ENCODE data around the gene CADM3.

Gene CADM3

GRCh38 chr1:159161001-159161718 is 10.3 kb upstream of the CADM3 start:
- Histone ChIP-seq H3K4me2 (ENCODE audit: low read length) (peak overlapping the region; percentile 78), H3K27me3 (ENCODE audit: control insufficient read depth, insufficient read depth, low read length) (peaks cover 35% of the 10 kb centered on the region), H3K4me3 (ENCODE audit: low read length) (peak overlapping the region; percentile 46), H3K36me3 (ENCODE audit: insufficient read depth, low read length) (no peaks in the 10 kb centered on the region), H3K9me3 (replicated peaks; ENCODE audit: low read length) (no peaks in the 10 kb centered on the region), H3K9ac (ENCODE audit: low read depth, low read length) (peak overlapping the region; percentile 57), H3K4me1 (ENCODE audit: control insufficient read depth, insufficient read depth, low read length) (peaks cover 9% of the 10 kb centered on the region)

- no peaks in the 10 kb centered on the region for H3K36me3 ChIP-seq (ENCODE audit: insufficient read depth, low read length)
- no peaks in the 10 kb centered on the region for H3K9me3 ChIP-seq (replicated peaks; ENCODE audit: low read length)
- H3K9ac ChIP-seq (ENCODE audit: low read depth, low read length) = no peak overlapping the region
- peaks cover 9% of the 10 kb centered on the region for H3K4me1 ChIP-seq (ENCODE audit: control insufficient read depth, insufficient read depth, low read length)
- H3K4me2 ChIP-seq (ENCODE audit: low read length) = peak overlapping the region; percentile 78
- no peak overlapping the region for H3K4me3 ChIP-seq (ENCODE audit: low read length)
- H3K27me3 ChIP-seq (ENCODE audit: control insufficient read depth, insufficient read depth, low read length) = peaks cover 39% of the 10 kb centered on the region
Measured at GRCh38 chr1:159161719-159162026, 9.7 kb upstream of the CADM3 start.

- no peak overlapping the region for H3K4me2 ChIP-seq (ENCODE audit: low read length)
- peaks cover 41% of the 10 kb centered on the region for H3K27me3 ChIP-seq (ENCODE audit: control insufficient read depth, insufficient read depth, low read length)
- no peak overlapping the region for H3K9ac ChIP-seq (ENCODE audit: low read depth, low read length)
- no peaks in the 10 kb centered on the region for H3K36me3 ChIP-seq (ENCODE audit: insufficient read depth, low read length)
- H3K4me3 ChIP-seq (ENCODE audit: low read length) = no peak overlapping the region
- peaks cover 9% of the 10 kb centered on the region for H3K4me1 ChIP-seq (ENCODE audit: control insufficient read depth, insufficient read depth, low read length)
- no peaks in the 10 kb centered on the region for H3K9me3 ChIP-seq (replicated peaks; ENCODE audit: low read length)
Measured at GRCh38 chr1:159162516-159163265, 8.7 kb upstream of the CADM3 start.

DNA sequence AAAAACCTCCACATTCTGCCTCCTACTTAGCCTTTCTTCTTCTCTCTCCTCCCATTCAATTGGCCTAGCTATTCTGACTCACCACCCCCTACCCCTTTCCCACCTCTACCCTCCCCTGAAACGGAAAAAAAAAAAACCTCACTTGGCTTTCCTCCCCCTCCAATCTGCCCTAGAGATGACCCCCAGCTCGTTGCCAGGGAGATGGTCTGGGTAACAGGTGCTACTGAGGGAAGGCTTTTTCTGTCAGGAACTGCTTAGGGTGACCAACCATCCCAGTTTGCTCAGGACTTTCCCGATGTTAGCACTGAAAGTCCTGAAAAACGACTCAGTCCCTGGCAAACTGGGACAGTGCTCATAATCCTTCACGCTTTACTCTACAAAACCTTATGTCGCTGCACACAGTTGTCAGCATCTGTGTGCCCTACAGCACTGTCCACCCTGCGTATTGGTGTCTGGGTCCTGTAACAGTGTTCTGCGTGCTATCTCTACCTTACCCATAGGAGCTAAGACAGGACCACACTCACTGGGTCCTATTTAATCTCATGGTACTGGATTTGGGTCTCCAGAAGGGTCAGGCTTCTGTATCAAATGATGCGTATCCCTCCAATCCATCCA is 7.7 kb upstream of the CADM3 start:
- Histone ChIP-seq H3K4me3 (ENCODE audit: low read length) (no peak overlapping the region), H3K9ac (ENCODE audit: low read depth, low read length) (no peak overlapping the region), H3K9me3 (replicated peaks; ENCODE audit: low read length) (no peaks in the 10 kb centered on the region), H3K4me2 (ENCODE audit: low read length) (no peak overlapping the region), H3K27me3 (ENCODE audit: control insufficient read depth, insufficient read depth, low read length) (peaks cover 42% of the 10 kb centered on the region), H3K4me1 (ENCODE audit: control insufficient read depth, insufficient read depth, low read length) (peaks cover 9% of the 10 kb centered on the region), H3K36me3 (ENCODE audit: insufficient read depth, low read length) (no peaks in the 10 kb centered on the region)

DNA sequence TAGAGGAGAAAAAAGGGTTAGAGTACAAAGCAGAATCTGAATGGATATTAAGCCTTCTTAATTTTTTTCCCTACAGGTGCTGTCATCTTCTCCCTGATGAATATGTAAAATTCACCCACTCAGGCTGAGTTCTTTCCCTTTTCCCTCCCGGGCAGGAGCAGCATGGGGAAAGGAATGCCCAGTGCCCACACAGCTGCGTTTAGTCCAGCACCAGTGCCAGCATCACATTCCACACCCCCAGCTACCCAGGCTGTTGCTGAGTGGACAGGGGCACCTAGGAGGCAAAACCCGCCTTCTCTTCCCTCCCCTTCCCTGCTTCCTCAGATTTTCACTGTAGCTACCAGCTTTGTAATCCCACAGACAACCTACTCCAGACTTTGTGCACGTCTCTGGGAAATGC is 3.4 kb upstream of the CADM3 start:
- H3K27me3 ChIP-seq (ENCODE audit: control insufficient read depth, insufficient read depth, low read length) = peaks cover 70% of the 10 kb centered on the region

GRCh38 chr1:159170639-159171038 is 776 bp upstream of the CADM3 start:
- peak overlapping the region; percentile 55 for H3K4me3 ChIP-seq (ENCODE audit: low read length)
- peak overlapping the region; percentile 65 for H3K4me2 ChIP-seq (ENCODE audit: low read length)
- peaks cover 70% of the 10 kb centered on the region for H3K27me3 ChIP-seq (ENCODE audit: control insufficient read depth, insufficient read depth, low read length)
- H3K9me3 ChIP-seq (replicated peaks; ENCODE audit: low read length) = no peaks in the 10 kb centered on the region
- H3K9ac ChIP-seq (ENCODE audit: low read depth, low read length) = peak overlapping the region; percentile 25
- H3K36me3 ChIP-seq (ENCODE audit: insufficient read depth, low read length) = no peaks in the 10 kb centered on the region
- H3K4me1 ChIP-seq (ENCODE audit: control insufficient read depth, insufficient read depth, low read length) = peaks cover 5% of the 10 kb centered on the region

More for the DNA sequence above, 3.4 kb upstream of the CADM3 start:
- H3K9ac ChIP-seq (ENCODE audit: low read depth, low read length) = no peak overlapping the region
- H3K4me3 ChIP-seq (ENCODE audit: low read length) = no peak overlapping the region
- H3K36me3 ChIP-seq (ENCODE audit: insufficient read depth, low read length) = no peaks in the 10 kb centered on the region
- H3K4me2 ChIP-seq (ENCODE audit: low read length) = no peak overlapping the region
- H3K4me1 ChIP-seq (ENCODE audit: control insufficient read depth, insufficient read depth, low read length) = peaks cover 5% of the 10 kb centered on the region
- H3K9me3 ChIP-seq (replicated peaks; ENCODE audit: low read length) = no peaks in the 10 kb centered on the region

DNA sequence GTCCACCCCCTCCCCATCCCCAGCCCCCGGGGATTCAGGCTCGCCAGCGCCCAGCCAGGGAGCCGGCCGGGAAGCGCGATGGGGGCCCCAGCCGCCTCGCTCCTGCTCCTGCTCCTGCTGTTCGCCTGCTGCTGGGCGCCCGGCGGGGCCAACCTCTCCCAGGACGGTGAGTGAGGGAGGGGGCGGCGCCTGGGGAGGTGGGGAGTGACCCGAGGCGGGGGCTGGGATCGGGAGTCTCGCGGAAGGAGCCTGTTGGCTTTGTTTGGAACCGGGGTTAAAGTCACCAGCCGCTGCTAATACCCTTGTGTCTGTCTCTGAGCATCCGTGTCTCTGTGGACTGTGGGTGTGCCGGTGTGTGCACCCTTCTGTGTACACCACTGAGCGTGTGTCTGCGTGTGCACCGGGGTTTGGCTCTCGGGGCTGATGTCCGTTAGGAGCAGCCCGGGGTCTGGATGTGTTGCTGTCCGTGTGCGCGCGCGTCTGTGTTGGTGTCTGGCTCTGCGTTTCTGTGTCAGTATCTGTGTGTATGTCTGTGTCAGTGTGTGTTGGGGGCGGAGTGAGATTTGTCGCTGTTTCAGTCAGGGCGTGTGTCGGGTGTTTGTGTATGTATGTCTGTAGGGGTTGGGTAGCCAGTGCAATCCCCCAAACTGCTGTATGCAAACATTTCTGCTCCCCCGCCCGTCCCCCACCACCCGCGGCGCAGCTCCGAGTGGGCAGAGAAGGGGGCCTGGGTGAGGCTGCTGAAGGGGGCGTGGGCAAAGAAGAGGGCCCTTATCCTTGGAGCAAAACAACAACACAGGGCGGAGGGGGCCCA is 480 bp downstream of the CADM3 start:
- Histone ChIP-seq H3K36me3 (ENCODE audit: insufficient read depth, low read length) (no peaks in the 10 kb centered on the region), H3K27me3 (ENCODE audit: control insufficient read depth, insufficient read depth, low read length) (peaks cover 60% of the 10 kb centered on the region), H3K4me1 (ENCODE audit: control insufficient read depth, insufficient read depth, low read length) (peaks cover 5% of the 10 kb centered on the region), H3K9ac (ENCODE audit: low read depth, low read length) (peak overlapping the region; percentile 69), H3K9me3 (replicated peaks; ENCODE audit: low read length) (no peaks in the 10 kb centered on the region), H3K4me3 (ENCODE audit: low read length) (peak overlapping the region; percentile 74), H3K4me2 (ENCODE audit: low read length) (peak overlapping the region; percentile 82)

GRCh38 chr1:159172614-159173291 is 1.3 kb downstream of the CADM3 start:
- H3K4me2 ChIP-seq (ENCODE audit: low read length) = peak overlapping the region; percentile 82
- H3K9me3 ChIP-seq (replicated peaks; ENCODE audit: low read length) = no peaks in the 10 kb centered on the region
- peak overlapping the region; percentile 74 for H3K4me3 ChIP-seq (ENCODE audit: low read length)
- peaks cover 55% of the 10 kb centered on the region for H3K27me3 ChIP-seq (ENCODE audit: control insufficient read depth, insufficient read depth, low read length)
- peak overlapping the region; percentile 69 for H3K9ac ChIP-seq (ENCODE audit: low read depth, low read length)
- peaks cover 5% of the 10 kb centered on the region for H3K4me1 ChIP-seq (ENCODE audit: control insufficient read depth, insufficient read depth, low read length)
- H3K36me3 ChIP-seq (ENCODE audit: insufficient read depth, low read length) = no peaks in the 10 kb centered on the region

- Histone ChIP-seq H3K4me2 (ENCODE audit: low read length) (peak overlapping the region; percentile 54), H3K36me3 (ENCODE audit: insufficient read depth, low read length) (no peaks in the 10 kb centered on the region), H3K9me3 (replicated peaks; ENCODE audit: low read length) (no peaks in the 10 kb centered on the region), H3K9ac (ENCODE audit: low read depth, low read length) (no peak overlapping the region), H3K4me1 (ENCODE audit: control insufficient read depth, insufficient read depth, low read length) (peaks cover 5% of the 10 kb centered on the region), H3K27me3 (ENCODE audit: control insufficient read depth, insufficient read depth, low read length) (peaks cover 51% of the 10 kb centered on the region), H3K4me3 (ENCODE audit: low read length) (peak overlapping the region; percentile 15)
Measured at GRCh38 chr1:159173320-159173719, 1.9 kb downstream of the CADM3 start.

DNA sequence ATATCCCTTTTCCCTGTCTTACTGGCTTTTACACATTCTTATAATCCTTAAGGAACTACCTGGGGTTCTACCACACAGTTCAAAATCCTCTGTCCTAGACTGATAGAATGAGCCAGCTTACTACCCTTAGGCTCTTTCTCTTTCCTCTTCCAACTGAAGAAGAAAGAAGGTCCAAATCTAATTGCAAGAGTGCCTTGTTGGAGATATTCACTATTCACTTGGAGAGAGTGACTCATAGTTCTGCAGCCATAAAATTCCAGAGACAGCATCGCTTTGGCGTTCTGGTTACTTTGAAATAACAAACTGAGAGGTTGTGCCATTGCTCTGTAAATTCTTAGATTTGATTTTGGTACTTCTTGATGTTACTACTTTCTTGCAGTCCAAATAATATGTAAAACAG is 4.2 kb downstream of the CADM3 start:
- no peak overlapping the region for H3K4me3 ChIP-seq (ENCODE audit: low read length)
- H3K4me2 ChIP-seq (ENCODE audit: low read length) = no peak overlapping the region
- no peaks in the 10 kb centered on the region for H3K9me3 ChIP-seq (replicated peaks; ENCODE audit: low read length)
- H3K27me3 ChIP-seq (ENCODE audit: control insufficient read depth, insufficient read depth, low read length) = peaks cover 29% of the 10 kb centered on the region
- no peak overlapping the region for H3K9ac ChIP-seq (ENCODE audit: low read depth, low read length)
- H3K4me1 ChIP-seq (ENCODE audit: control insufficient read depth, insufficient read depth, low read length) = peaks cover 5% of the 10 kb centered on the region
- no peaks in the 10 kb centered on the region for H3K36me3 ChIP-seq (ENCODE audit: insufficient read depth, low read length)

Measured in skeletal muscle satellite cell (primary cell).